ENCODE measurements around the gene EEFSEC. TPM values are rescaled to one million over a fixed set of nuclear protein-coding genes. Genes with fewer than 3 reads are reported as not detected.

EEFSEC gene
- total RNA-seq, 1 experiment from 2014 or later, result 14.6 TPM

GRCh38 chr3:128366652-128367051 is 213.4 kb downstream of the EEFSEC start:
- Mint-ChIP-seq H3K4me3 (ENCODE audit: unreplicated experiment) (no peak overlapping the region), H3K27ac (ENCODE audit: low read depth, unreplicated experiment) (no peak overlapping the region), H3K4me1 (ENCODE audit: insufficient read depth, unreplicated experiment) (peaks cover 6% of the 10 kb centered on the region), H3K36me3 (ENCODE audit: insufficient read depth, unreplicated experiment) (peaks cover 8% of the 10 kb centered on the region), H3K9me3 (ENCODE audit: unreplicated experiment) (no peaks in the 10 kb centered on the region), H3K27me3 (ENCODE audit: insufficient read depth, unreplicated experiment) (no peaks in the 10 kb centered on the region)
- ChIA-PET POLR2A (no interaction called here), CTCF (no interaction called here)
- intact Hi-C loops (cut with micrococcal nuclease), result no loop called here
- DNase-seq (ENCODE audit: unreplicated experiment), result no peak
- TF ChIP-seq CTCF (IDR thresholded peaks at IDR 0.05; ENCODE audit: unreplicated experiment), result no peak
- no TSS peak for BruUV-seq (replicated peaks)

- no TSS peak for BruUV-seq (replicated peaks)
- CTCF ChIA-PET, result interaction anchor here (0.6 kb wide), 1 partner anchor 35 kb away, joined by 5 read pairs; no protein-coding TSS in a partner anchor
- Mint-ChIP-seq H3K9me3 (ENCODE audit: unreplicated experiment) (no peaks in the 10 kb centered on the region), H3K27ac (ENCODE audit: low read depth, unreplicated experiment) (no peak overlapping the region), H3K27me3 (ENCODE audit: insufficient read depth, unreplicated experiment) (no peaks in the 10 kb centered on the region), H3K4me1 (ENCODE audit: insufficient read depth, unreplicated experiment) (peaks cover 6% of the 10 kb centered on the region), H3K36me3 (ENCODE audit: insufficient read depth, unreplicated experiment) (peaks cover 8% of the 10 kb centered on the region), H3K4me3 (ENCODE audit: unreplicated experiment) (no peak overlapping the region)
- TF ChIP-seq CTCF (IDR thresholded peaks at IDR 0.05; ENCODE audit: unreplicated experiment), result no peak
- intact Hi-C loops (cut with micrococcal nuclease), result no loop called here
- POLR2A ChIA-PET, result no interaction called here
- no peak for DNase-seq (ENCODE audit: unreplicated experiment)
These were observed 213.9 kb downstream of the EEFSEC start for GRCh38 chr3:128367221-128367620.

GRCh38 chr3:128367761-128368160 is 214.5 kb downstream of the EEFSEC start:
- Mint-ChIP-seq H3K27ac (ENCODE audit: low read depth, unreplicated experiment) (no peak overlapping the region), H3K36me3 (ENCODE audit: insufficient read depth, unreplicated experiment) (peaks cover 8% of the 10 kb centered on the region), H3K4me1 (ENCODE audit: insufficient read depth, unreplicated experiment) (peaks cover 6% of the 10 kb centered on the region), H3K4me3 (ENCODE audit: unreplicated experiment) (no peak overlapping the region), H3K9me3 (ENCODE audit: unreplicated experiment) (no peaks in the 10 kb centered on the region), H3K27me3 (ENCODE audit: insufficient read depth, unreplicated experiment) (no peaks in the 10 kb centered on the region)
- no peak for TF ChIP-seq CTCF (IDR thresholded peaks at IDR 0.05; ENCODE audit: unreplicated experiment)
- BruUV-seq (replicated peaks), result no TSS peak
- intact Hi-C loops (cut with micrococcal nuclease), result no loop called here
- ChIA-PET CTCF (interaction anchor here (0.6 kb wide), 1 partner anchor 35 kb away, joined by 5 read pairs; no protein-coding TSS in a partner anchor), POLR2A (no interaction called here)
- peak; percentile 57 for DNase-seq (ENCODE audit: unreplicated experiment)

GRCh38 chr3:128368626-128369025 is 215.3 kb downstream of the EEFSEC start:
- no peak for TF ChIP-seq CTCF (IDR thresholded peaks at IDR 0.05; ENCODE audit: unreplicated experiment)
- no TSS peak for BruUV-seq (replicated peaks)
- no peak overlapping the region for H3K27ac Mint-ChIP-seq (ENCODE audit: low read depth, unreplicated experiment)
- H3K4me3 Mint-ChIP-seq (ENCODE audit: unreplicated experiment), result no peak overlapping the region
- ChIA-PET CTCF (interaction anchor here (0.6 kb wide), 1 partner anchor 48 kb away, joined by 3 read pairs; no protein-coding TSS in a partner anchor), POLR2A (no interaction called here)
- no peaks in the 10 kb centered on the region for H3K9me3 Mint-ChIP-seq (ENCODE audit: unreplicated experiment)
- H3K27me3 Mint-ChIP-seq (ENCODE audit: insufficient read depth, unreplicated experiment), result no peaks in the 10 kb centered on the region
- H3K4me1 Mint-ChIP-seq (ENCODE audit: insufficient read depth, unreplicated experiment), result peaks cover 6% of the 10 kb centered on the region
- no peak for DNase-seq (ENCODE audit: unreplicated experiment)
- peaks cover 8% of the 10 kb centered on the region for H3K36me3 Mint-ChIP-seq (ENCODE audit: insufficient read depth, unreplicated experiment)
- intact Hi-C loops (cut with micrococcal nuclease), result no loop called here

Data from MCF 10A (cell line).